ENCODE results near the gene UGT2A3.
"Not testable (repeated sequence)": the region's sequence is repeated elsewhere in the genome, so short reads cannot be mapped to it uniquely, and the experiment has no call there.

The UGT2A3 gene

GRCh38 chr4:68951078-68951805 is at the start of gene UGT2A3:
Gene UGT2A3 (minus strand): TSS chr4:68951804. CDS start chr4:68951760, 44 bp downstream.
- no peak for DNase-seq

GRCh38 chr4:68997040-68997439 is 45.4 kb upstream of the UGT2A3 start:
- DNase-seq = no peak

GRCh38 chr4:68995292-68995691 is 43.7 kb upstream of the UGT2A3 start:
- no peak for DNase-seq

GRCh38 chr4:68987007-68987406 is 35.4 kb upstream of the UGT2A3 start:
- DNase-seq = no peak

GRCh38 chr4:68985442-68985841 is 33.8 kb upstream of the UGT2A3 start:
- no peak for DNase-seq

GRCh38 chr4:68984947-68985346 is 33.3 kb upstream of the UGT2A3 start:
- DNase-seq = no peak

GRCh38 chr4:68963374-68963773 is 11.8 kb upstream of the UGT2A3 start:
- DNase-seq = no peak

- no peak for DNase-seq
Observed at GRCh38 chr4:68962868-68963267, 11.3 kb upstream of the UGT2A3 start.

- no peak for DNase-seq
Observed at GRCh38 chr4:68960294-68961163, 8.9 kb upstream of the UGT2A3 start.

- not testable (repeated sequence) for DNase-seq
Observed at GRCh38 chr4:68959085-68959484, 7.5 kb upstream of the UGT2A3 start.

- no peak for DNase-seq
Observed at GRCh38 chr4:68954126-68954525, 2.5 kb upstream of the UGT2A3 start.

GRCh38 chr4:68953056-68953596 is 1.5 kb upstream of the UGT2A3 start:
- DNase-seq = no peak

- DNase-seq = no peak
Observed at GRCh38 chr4:68951806-68952585, 392 bp upstream of the UGT2A3 start.

GRCh38 chr4:68950033-68950432 is 1.6 kb downstream of the UGT2A3 start:
- no peak for DNase-seq

- DNase-seq = no peak
Observed at GRCh38 chr4:68948985-68949384, 2.6 kb downstream of the UGT2A3 start.

GRCh38 chr4:68948044-68948743 is 3.4 kb downstream of the UGT2A3 start:
- no peak for DNase-seq

GRCh38 chr4:68929076-68929737 is 22.4 kb downstream of the UGT2A3 start:
- no peak for DNase-seq

- no peak for DNase-seq
Observed at GRCh38 chr4:68927165-68927564, 24.4 kb downstream of the UGT2A3 start.

GRCh38 chr4:68922202-68922601 is 29.4 kb downstream of the UGT2A3 start:
- not testable (repeated sequence) for DNase-seq

GRCh38 chr4:68921051-68921450 is 30.6 kb downstream of the UGT2A3 start:
- DNase-seq = no peak

- DNase-seq = no peak
Observed at GRCh38 chr4:68917016-68917415, 34.6 kb downstream of the UGT2A3 start.

- no peak for DNase-seq
Observed at GRCh38 chr4:68912807-68913206, 38.8 kb downstream of the UGT2A3 start.

All from T1000 (cell line).